OCI-LY1 (cell line): ENCODE measurements around the gene LSM4.

Source experiments
- H2AFZ ChIP-seq: fragments of 200-600 bp; sonication (generic), shearing (Covaris generic); 2 replicates; pipeline ENCODE4 v1.6.0; 2014; ENCODE audit warnings: antibody characterized with exemption, mild to moderate bottlenecking, low read length
- H3F3A ChIP-seq: fragments of 200-600 bp; sonication (generic), shearing (Covaris generic); 2 replicates; pipeline ENCODE4 v1.6.0; 2014; ENCODE audit warnings: mild to moderate bottlenecking, antibody characterized with exemption, low read length, moderate library complexity; ENCODE audit not compliant: insufficient read depth
- H3K27ac ChIP-seq: fragments of 200-600 bp; sonication (generic); 2 replicates; pipeline ENCODE4 v1.5.1; 2014; ENCODE audit warnings: low read length, mixed run types, mild to moderate bottlenecking, low read depth; ENCODE audit not compliant: poor library complexity, severe bottlenecking
- H3K27me3 ChIP-seq: fragments of 200-600 bp; sonication (generic); 2 replicates; pipeline ENCODE4 v1.6.0; 2014; ENCODE audit warnings: antibody characterized with exemption, mild to moderate bottlenecking, low read length, moderate library complexity; ENCODE audit not compliant: insufficient read depth
- H3K36me3 ChIP-seq: fragments of 200-600 bp; sonication (generic); 2 replicates; pipeline ENCODE4 v1.6.1; 2014; ENCODE audit warnings: mild to moderate bottlenecking, antibody characterized with exemption, low read length, moderate library complexity, mixed read lengths; ENCODE audit not compliant: insufficient read depth
- H3K4me1 ChIP-seq: fragments of 200-600 bp; sonication (generic); 2 replicates; pipeline ENCODE4 v1.5.1; 2014; ENCODE audit warnings: mild to moderate bottlenecking, low read length, moderate library complexity; ENCODE audit not compliant: insufficient read depth, severe bottlenecking
- H3K4me2 ChIP-seq: fragments of 200-600 bp; sonication (generic), shearing (Covaris generic); 2 replicates; pipeline ENCODE4 v1.6.1; 2014; ENCODE audit warnings: low read length
- H3K4me3 ChIP-seq: fragments of 200-600 bp; sonication (generic); 2 replicates; pipeline ENCODE4 v1.5.1; 2014; ENCODE audit warnings: low read length, low read depth, mild to moderate bottlenecking, mixed read lengths; ENCODE audit not compliant: poor library complexity, severe bottlenecking
- H3K79me2 ChIP-seq: fragments of 200-600 bp; shearing (Covaris generic); 2 replicates; pipeline ENCODE4 v1.6.1; 2016; ENCODE audit warnings: mixed run types, low read length, mixed read lengths; ENCODE audit not compliant: insufficient read depth
- H3K9ac ChIP-seq: fragments of 200-600 bp; sonication (generic), shearing (Covaris generic); 2 replicates; pipeline ENCODE4 v1.6.1; 2014; ENCODE audit warnings: mild to moderate bottlenecking, low read length, mixed read lengths
- H3K9me2 ChIP-seq: fragments of 200-600 bp; sonication (generic), shearing (Covaris generic); 2 replicates; pipeline ENCODE4 v1.6.1; 2014; ENCODE audit warnings: low read depth, mild to moderate bottlenecking, low read length, mixed read lengths
- H3K9me3 ChIP-seq: fragments of 200-600 bp; shearing (Covaris generic); 2 replicates; pipeline ENCODE4 v1.6.1; 2014; ENCODE audit warnings: low read length, mixed read lengths
- H4K20me1 ChIP-seq: fragments of 200-600 bp; sonication (generic), shearing (Covaris generic); 2 replicates; pipeline ENCODE4 v1.6.0; 2016; ENCODE audit warnings: mild to moderate bottlenecking, low read length; ENCODE audit not compliant: insufficient read depth
- CTCF ChIP-seq: fragments of 200-600 bp; sonication (generic), shearing (Covaris generic); IDR thresholded peaks from 2 replicates; pipeline ENCODE4 v1.5.1; 2017; ENCODE audit warnings: mild to moderate bottlenecking, antibody characterized with exemption, low read length, moderate library complexity, mixed read lengths
- EZH2 ChIP-seq: fragments of 200-600 bp; sonication (generic), shearing (Covaris generic); IDR thresholded peaks from 2 replicates; pipeline ENCODE4 v1.8.0; 2017; ENCODE audit warnings: borderline replicate concordance, mixed run types, mild to moderate bottlenecking, antibody characterized with exemption, low read length, moderate library complexity, mixed read lengths

LSM4 gene

GRCh38 chr19:18332917-18333530 is 10.1 kb upstream of the LSM4 start:
- H3K4me2 ChIP-seq = no peak overlapping the region
- H3F3A ChIP-seq = no peaks in the 10 kb centered on the region
- H3K9ac ChIP-seq = no peak overlapping the region
- no peaks in the 10 kb centered on the region for H3K36me3 ChIP-seq
- no peaks in the 10 kb centered on the region for H3K9me2 ChIP-seq
- no peaks in the 10 kb centered on the region for H3K9me3 ChIP-seq
- H4K20me1 ChIP-seq = no peaks in the 10 kb centered on the region
- H3K27ac ChIP-seq = no peak overlapping the region
- TF ChIP-seq CTCF (no peak), EZH2 (no peak)
- no peak overlapping the region for H3K4me3 ChIP-seq
- peaks cover 16% of the 10 kb centered on the region for H3K27me3 ChIP-seq
- H3K4me1 ChIP-seq = peaks cover 6% of the 10 kb centered on the region
- H3K79me2 ChIP-seq = no peaks in the 10 kb centered on the region
- no peak overlapping the region for H2AFZ ChIP-seq

GRCh38 chr19:18330868-18331267 is 8.0 kb upstream of the LSM4 start:
- no peak overlapping the region for H3K27ac ChIP-seq
- H3K9ac ChIP-seq = no peak overlapping the region
- H3K4me1 ChIP-seq = peaks cover 6% of the 10 kb centered on the region
- H3K9me3 ChIP-seq = no peaks in the 10 kb centered on the region
- H3F3A ChIP-seq = no peaks in the 10 kb centered on the region
- TF ChIP-seq CTCF = no peak
- TF ChIP-seq EZH2 = no peak
- H3K27me3 ChIP-seq = peaks cover 10% of the 10 kb centered on the region; the same call in 1 of the 2 replicates
- H4K20me1 ChIP-seq = no peaks in the 10 kb centered on the region
- no peak overlapping the region for H2AFZ ChIP-seq
- no peaks in the 10 kb centered on the region for H3K36me3 ChIP-seq
- no peaks in the 10 kb centered on the region for H3K9me2 ChIP-seq
- H3K4me2 ChIP-seq = no peak overlapping the region
- H3K79me2 ChIP-seq = no peaks in the 10 kb centered on the region
- no peak overlapping the region for H3K4me3 ChIP-seq

GRCh38 chr19:18329035-18329376 is 6.1 kb upstream of the LSM4 start:
- Histone ChIP-seq H3K9me2 (no peaks in the 10 kb centered on the region), H3K79me2 (no peaks in the 10 kb centered on the region), H3K4me3 (no peak overlapping the region), H3K27ac (no peak overlapping the region), H3K9me3 (no peaks in the 10 kb centered on the region), H2AFZ (no peak overlapping the region), H3K9ac (no peak overlapping the region; the same call in 1 of the 2 replicates), H3K4me2 (peak overlapping the region; percentile 55), H3F3A (no peaks in the 10 kb centered on the region), H3K36me3 (no peaks in the 10 kb centered on the region), H3K4me1 (peaks cover 7% of the 10 kb centered on the region), H3K27me3 (peaks cover 10% of the 10 kb centered on the region; the same call in 1 of the 2 replicates), H4K20me1 (no peaks in the 10 kb centered on the region)
- no peak for TF ChIP-seq CTCF
- TF ChIP-seq EZH2 = no peak
